ENCODE results near the gene RUNX1. TPM values are rescaled to one million over a fixed set of nuclear protein-coding genes. Genes with fewer than 3 reads are reported as not detected.

Gene RUNX1
- total RNA-seq, 6 experiments from 2014 or later: 2.9 to 18.3 (median 4.3) TPM

GRCh38 chr21:35016517-35017188, 32.4 kb downstream of the RUNX1 start:
- Histone ChIP-seq H3K27ac (no peak overlapping the region), H3K36me3 (no peaks in the 10 kb centered on the region), H3K9me3 (no peaks in the 10 kb centered on the region), H3K4me1 (peaks cover 0 to 19% (median 6%) of the 10 kb centered on the region in 4 donors), H3K27me3 (no peaks in the 10 kb centered on the region), H3K4me3 (no peak overlapping the region)
- intact Hi-C loops (cut with DNase I): loop anchor here in 1 of 2 donors (10.0 kb wide), 1 partner anchor 72 kb away; no protein-coding TSS in a partner anchor
- ATAC-seq: no peak
- no peak for DNase-seq
- WGBS (ENCODE audit: insufficient coverage, low coverage, low lambda C conversion rate, missing lambda C conversion rate): 88% methylated on average over 1 of the region's 1 CpG
- TF ChIP-seq POLR2A (IDR thresholded peaks at IDR 0.05): no peak
- no peak for TF ChIP-seq CTCF (IDR thresholded peaks at IDR 0.05)

GRCh38 chr21:35016071-35016470, 33.0 kb downstream of the RUNX1 start:
- H3K4me3 ChIP-seq: no peak overlapping the region
- DNase-seq: no peak
- no peaks in the 10 kb centered on the region for H3K36me3 ChIP-seq
- no peak for ATAC-seq
- TF ChIP-seq CTCF (IDR thresholded peaks at IDR 0.05) (no peak), POLR2A (IDR thresholded peaks at IDR 0.05) (no peak)
- H3K4me1 ChIP-seq: peaks cover 0 to 19% (median 6%) of the 10 kb centered on the region in 4 donors
- WGBS (ENCODE audit: insufficient coverage, low coverage, low lambda C conversion rate, missing lambda C conversion rate): 93% methylated on average over 4 of the region's 4 CpGs
- no peaks in the 10 kb centered on the region for H3K27me3 ChIP-seq
- no peaks in the 10 kb centered on the region for H3K9me3 ChIP-seq
- intact Hi-C loops (cut with DNase I): loop anchor here in 1 of 2 donors (10.0 kb wide), 1 partner anchor 71 kb away; no protein-coding TSS in a partner anchor
- no peak overlapping the region for H3K27ac ChIP-seq

GRCh38 chr21:35015435-35016024, 33.6 kb downstream of the RUNX1 start:
- intact Hi-C loops (cut with DNase I): loop anchor here in 1 of 2 donors (10.0 kb wide), 1 partner anchor 71 kb away; no protein-coding TSS in a partner anchor
- H3K36me3 ChIP-seq: no peaks in the 10 kb centered on the region
- H3K27ac ChIP-seq: no peak overlapping the region
- H3K4me1 ChIP-seq: peaks cover 0 to 19% (median 6%) of the 10 kb centered on the region in 4 donors
- 91% methylated on average over 3 of the region's 5 CpGs for WGBS (ENCODE audit: insufficient coverage, low coverage, low lambda C conversion rate, missing lambda C conversion rate)
- DNase-seq: no peak
- TF ChIP-seq CTCF (IDR thresholded peaks at IDR 0.05): no peak
- no peak for TF ChIP-seq POLR2A (IDR thresholded peaks at IDR 0.05)
- no peaks in the 10 kb centered on the region for H3K27me3 ChIP-seq
- no peaks in the 10 kb centered on the region for H3K9me3 ChIP-seq
- no peak overlapping the region for H3K4me3 ChIP-seq
- no peak for ATAC-seq

- no peaks in the 10 kb centered on the region for H3K27me3 ChIP-seq
- no peak overlapping the region for H3K27ac ChIP-seq
- no peak overlapping the region for H3K4me3 ChIP-seq
- 38% methylated on average over 6 of the region's 11 CpGs for WGBS (ENCODE audit: insufficient coverage, low coverage, low lambda C conversion rate, missing lambda C conversion rate)
- no peak for ATAC-seq
- peaks cover 0 to 10% (median 3%) of the 10 kb centered on the region in 4 donors for H3K4me1 ChIP-seq
- no peak for TF ChIP-seq CTCF (IDR thresholded peaks at IDR 0.05)
- TF ChIP-seq POLR2A (IDR thresholded peaks at IDR 0.05): no peak
- H3K9me3 ChIP-seq: no peaks in the 10 kb centered on the region
- H3K36me3 ChIP-seq: no peaks in the 10 kb centered on the region
- DNase-seq: no peak
- intact Hi-C loops (cut with DNase I): loop anchor here in 1 of 2 donors (10.0 kb wide), 1 partner anchor 70 kb away; no protein-coding TSS in a partner anchor
Observed at GRCh38 chr21:35014302-35015041, 34.6 kb downstream of the RUNX1 start.

Measured in right lobe of liver (tissue), 6 donors.